HuH-7 (cell line): Measurements from ENCODE around the gene DYRK1A.
"Not testable (repeated sequence)": the region's sequence is repeated elsewhere in the genome, so short reads cannot be mapped to it uniquely, and the experiment has no call there.

Source experiments
- DNase-seq: peaks from one replicate; pipeline ENCODE4 v3.0.0; 2011; ENCODE audit warnings: low spot score

DYRK1A gene

DNA sequence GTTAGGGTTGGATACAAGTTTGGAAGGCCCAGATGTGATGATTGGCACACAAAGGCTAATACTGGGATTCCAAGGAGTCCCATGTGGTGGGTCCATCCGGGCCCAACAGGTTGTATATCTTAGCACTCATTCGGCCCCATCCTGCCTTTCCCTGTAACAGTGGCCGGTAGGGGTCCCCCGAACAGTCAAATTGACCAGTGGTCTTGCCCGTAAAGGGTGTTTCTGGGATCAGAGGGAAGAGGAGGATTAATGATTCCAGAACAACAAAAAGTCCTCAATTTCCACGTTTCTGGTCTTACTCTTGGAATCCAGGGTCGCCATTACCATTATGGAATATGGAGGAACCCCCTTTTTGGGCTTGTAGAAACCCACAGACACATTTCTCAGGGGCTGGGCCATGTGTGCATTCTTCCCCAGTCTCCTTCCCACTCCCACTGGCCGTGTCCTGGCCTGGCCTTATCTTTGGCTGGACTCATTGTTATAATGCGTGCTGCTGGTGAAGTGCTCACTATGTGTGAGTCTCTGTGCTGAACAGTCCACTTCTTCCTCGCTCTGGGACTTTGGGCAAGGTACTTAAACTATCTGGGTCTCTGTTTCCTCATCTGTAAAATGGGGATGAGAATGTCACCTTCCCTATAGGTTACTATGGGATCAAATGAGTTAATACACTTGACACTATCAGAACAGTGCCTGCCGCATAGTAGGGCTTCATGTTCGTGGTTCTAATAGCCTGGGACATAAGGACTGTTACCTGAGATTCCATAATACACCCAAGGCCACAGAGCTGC lies 161.8 kb downstream of the DYRK1A start:
- no peak for DNase-seq

DNA sequence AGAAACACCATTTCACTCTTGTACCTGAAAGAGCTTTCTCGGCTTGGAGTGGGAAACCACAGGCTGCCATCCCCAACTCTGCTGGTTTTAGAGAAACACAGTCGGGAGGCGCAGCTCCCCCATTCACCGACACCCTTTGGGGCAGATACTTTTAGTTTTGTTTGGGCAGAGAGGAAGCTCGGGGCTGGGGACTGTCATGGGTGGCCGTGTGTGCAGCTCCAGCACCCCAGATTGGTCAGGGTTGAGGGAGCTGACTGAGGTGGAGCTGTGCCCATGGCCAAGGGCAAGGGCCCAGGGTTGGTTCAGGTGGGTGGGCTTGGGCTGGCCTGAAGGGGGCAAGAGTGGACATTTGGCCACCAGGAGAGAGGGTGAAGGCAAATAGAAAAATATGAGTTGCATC lies 163.1 kb downstream of the DYRK1A start:
- DNase-seq = no peak

DNA sequence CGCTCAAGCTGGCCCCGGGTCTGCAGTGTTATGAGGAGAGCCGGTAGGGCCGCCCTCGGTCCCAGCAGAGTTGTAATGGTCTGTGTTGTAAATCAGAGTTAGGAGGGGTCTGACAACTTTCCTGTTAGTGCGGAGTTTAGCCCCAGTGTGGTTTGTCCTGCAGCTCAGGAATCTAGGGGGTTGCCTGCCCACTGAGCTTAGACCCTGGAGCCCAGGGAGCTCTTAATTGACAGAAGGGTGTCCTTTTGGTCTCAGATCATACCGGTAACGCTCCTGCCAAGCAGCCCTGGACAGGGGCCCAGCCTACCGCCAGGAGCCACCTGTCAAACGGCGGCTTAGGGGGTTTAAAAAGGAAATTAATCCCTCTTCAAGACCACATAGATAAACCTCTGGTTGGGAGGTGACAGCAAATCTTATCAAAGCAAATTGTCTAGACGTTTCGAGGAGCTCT lies 164.4 kb downstream of the DYRK1A start:
- DNase-seq = no peak

DNA sequence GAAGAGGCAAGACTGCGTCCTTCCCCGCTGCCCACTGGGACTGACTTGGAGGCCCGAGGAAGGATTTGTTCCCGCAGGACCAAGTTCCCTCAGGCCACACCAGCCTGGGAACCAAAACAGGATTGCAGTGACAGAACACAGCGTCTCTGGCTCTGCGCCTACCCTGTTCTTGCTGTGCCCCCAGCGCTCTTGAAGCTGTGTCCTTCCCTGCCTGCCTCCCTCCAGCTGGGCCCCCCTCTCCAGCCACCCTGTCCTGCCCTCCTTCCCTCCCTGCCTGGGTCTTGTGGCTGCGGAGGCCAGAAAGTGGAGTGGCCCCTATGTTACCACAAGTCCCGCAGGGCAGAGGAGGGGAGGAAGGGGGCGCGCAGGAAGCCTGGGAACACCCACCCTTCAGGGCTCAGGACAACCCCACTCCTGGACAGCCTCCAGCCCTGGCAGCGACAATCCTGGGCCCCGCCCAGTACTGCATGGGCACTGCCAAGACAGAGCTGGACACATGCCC lies 164.9 kb downstream of the DYRK1A start:
- no peak for DNase-seq

DNA sequence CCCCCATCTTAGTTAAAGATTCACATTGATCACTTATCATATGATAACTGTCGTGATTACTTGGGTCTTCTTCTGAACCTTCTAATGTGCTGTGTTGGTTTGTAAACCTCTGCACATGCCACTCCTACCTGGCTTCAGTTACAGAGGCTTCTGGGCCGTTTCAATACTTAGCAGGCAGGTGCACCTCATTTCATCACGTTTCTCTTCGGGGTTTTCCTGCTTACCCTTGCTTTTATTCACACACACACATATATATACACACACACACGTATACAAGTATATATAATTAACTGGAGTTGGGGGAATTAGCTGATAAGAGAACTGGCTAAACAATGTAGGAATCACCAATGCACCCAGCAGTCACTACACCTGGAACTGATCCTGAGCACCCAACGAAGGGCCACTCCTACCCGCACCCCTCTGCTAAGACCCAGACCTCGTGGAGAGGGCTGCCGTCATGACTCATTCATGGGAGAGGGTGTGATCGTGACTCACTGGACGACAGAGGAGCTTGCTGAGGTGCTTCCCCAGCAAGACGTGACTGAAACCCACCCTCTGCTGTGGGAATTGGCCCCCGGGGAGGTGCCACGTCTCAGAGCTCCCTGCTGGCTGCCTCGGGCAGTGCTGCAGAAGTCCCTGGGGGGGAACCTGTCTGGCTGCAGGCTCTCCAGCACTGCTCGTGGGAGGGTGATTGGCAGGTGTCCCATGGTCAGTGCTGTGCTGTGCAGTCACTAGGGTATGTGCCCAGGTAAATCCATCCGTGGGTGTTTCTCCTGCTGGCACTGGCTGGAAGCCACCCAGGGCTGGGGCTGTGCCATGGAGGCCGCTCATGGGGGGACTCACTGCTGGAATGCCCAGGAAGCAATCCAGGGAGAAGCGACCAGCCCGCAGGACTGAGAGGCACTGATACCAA lies 166.6 kb downstream of the DYRK1A start:
- DNase-seq = no peak

DNA sequence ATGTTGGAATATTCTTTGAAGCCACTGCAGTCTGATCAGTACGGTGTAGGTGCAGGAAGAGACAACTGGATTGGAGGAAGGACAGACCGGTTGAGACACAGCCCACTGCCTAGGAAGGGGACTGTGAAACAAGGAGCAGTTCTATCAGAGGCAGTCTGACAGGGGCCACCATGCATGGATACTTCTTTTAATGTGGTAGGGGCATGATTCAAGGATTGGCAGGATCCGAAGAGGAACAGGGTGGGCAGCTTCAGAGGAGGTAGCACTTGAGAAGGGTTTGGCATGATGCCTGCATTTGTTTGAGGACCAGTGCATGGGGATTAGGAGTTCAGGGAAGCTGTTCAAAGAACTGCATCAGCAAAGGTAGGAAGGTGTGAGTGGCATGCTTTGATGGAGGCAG lies 167.9 kb downstream of the DYRK1A start:
- no peak for DNase-seq

DNA sequence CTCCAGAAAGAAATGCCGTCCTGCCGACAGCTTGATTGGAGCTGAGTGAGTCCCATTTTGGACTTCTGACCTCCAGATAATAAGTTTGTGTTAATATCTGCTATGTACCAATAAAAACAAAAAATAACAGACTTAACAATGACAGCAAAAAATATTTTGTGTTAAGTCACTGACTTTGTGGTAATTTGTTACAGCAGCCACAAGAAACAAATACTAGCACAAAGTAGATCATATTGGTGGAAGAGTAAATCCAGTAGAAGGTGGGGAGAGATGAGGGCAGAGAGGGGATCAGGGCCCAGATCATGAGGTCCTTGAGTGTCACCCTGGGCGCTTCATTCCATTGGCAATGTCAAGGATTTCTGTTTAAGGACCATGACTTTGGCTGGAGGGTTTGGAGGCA lies 168.6 kb downstream of the DYRK1A start:
- DNase-seq = no peak

DNA sequence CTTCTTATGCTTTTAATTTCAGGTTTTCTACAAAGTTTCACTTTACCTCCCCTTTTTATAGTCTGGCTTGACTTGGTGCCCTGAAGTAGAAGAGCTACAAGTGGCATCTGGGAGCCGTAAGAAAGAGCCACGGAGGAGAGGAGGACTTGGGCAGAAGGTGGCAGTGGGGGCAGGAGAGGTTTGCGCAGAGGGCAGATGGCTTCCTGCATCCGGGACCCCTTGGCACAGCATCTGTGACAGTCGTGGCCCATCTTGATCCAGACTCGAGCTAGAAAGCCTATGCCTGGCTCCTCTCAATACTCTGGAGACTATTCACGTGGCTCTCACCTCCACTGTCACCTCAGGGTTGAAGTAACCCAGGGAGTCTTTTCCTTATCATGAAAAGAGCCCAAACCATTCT lies 169.1 kb downstream of the DYRK1A start:
- no peak for DNase-seq

DNA sequence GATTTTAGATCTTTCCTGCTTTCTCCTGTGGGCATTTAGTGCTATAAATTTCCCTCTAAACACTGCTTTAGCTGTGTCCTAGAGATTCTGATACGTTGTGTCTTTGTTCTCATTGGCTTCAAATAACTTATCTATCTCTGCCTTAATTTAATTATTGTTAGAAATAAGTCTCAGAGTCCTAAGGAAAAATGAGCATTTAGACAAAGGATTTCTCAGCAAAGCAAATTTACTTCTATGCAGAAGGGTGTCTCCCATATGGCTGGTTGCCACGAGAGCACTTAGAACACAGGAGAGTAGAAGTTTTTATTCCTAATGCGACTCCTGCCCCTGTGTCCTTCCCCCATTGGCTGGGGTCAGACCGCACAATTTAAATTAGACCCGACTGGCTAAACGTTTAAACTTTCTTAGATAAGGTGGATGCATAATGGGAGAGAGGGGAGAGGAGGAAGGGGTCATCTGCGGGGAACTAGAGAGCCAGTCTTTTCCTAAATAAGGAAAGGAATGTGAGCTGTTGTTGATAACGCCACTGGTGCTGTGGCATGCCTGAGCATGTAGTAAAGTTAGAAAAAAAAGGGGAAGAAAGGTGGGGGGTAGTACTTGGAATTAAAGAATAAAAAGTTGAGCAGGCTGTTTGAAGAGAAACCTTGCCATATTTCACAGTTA lies 170.2 kb downstream of the DYRK1A start:
- no peak for DNase-seq

DNA sequence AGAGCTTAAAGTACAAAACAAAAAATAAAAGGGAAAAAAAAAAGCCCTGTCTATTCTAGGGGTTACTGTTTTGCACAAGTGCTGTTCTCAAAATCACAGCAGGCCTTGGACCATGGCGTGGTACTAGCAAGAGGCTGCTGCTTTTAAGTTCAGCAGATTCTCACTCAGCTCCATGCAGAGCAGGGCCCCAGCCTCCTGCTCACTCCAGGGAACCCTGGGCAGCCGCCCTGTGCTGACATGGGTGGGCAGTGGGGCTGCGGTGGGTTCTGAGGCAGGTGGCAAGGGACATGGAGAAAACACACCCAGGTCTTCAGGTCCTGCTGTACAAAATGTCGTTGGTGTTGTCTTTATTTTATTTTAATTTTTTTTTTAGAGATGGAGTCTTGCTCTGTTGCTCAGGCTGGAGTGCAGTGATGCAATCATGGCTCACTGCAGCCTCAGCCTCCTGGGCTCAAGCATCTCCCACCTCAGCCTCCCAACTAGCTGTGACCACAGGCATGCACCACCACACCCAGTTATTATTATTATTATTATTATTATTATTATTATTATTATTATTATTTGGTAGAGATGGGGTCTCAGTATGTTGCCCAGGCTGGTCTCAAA lies 170.9 kb downstream of the DYRK1A start:
- no peak for DNase-seq

DNA sequence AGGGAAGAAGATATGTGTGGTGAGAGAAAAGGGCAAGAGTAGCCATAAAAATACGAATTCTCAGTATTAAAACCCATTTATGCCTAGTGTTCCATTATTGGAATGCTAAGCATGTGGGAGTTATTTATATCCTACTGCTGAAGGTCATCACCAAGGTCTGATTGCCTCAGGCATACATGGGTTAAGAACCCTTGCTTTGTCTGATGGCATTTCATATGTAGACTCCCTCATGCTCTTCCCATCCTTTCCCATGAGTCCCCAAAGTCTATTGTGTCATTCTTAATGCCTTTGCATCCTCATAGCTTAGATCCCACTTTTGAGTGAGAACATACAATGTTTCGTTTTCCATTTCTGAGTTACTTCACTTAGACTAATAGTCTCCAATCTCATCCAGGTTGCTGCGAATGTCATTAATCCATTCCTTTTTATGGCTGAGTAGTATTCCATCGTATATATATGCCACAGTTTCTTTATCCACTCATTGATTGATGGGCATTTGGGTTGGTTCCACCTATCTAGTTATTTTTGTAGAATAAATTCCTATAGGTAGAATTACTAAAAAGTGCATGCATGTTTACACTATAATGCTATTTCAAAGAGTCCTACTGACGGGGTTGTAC lies 172.5 kb downstream of the DYRK1A start:
- DNase-seq = no peak

DNA sequence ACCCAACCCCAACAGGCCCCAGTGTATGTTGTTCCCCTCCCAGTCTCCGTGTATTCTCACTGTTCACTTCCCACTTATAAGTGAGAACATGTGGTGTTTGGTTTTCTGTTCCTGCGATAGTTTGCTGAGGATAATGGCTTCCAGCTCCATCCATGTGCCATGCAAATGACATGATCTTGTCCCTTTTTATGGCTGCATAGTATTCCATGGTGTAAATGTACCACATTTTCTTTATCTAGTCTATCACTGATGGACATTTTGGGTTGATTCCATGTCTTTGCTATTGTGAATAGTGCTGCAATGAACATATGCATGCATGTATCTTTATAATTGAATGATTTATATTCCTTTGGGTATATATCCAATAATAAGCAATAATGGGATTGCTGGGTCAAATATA lies 174.6 kb downstream of the DYRK1A start:
- DNase-seq = not testable (repeated sequence)

DNA sequence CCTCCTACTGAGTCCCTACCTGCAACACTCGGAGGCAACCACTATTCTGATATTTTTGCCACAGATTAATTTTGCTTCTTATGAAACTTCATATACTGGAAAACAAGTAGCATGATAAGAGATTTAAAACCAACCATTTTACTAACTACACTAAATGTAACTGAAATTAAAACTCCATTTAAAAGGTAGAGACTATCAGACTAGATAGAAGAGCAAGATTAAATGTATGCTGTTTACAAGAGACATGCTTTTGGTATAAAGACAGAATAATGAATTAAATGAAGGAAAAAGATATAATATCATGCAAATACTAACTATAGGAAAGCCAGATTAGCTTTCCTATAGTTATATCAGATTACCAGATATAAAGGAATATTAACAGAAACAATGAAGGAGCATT lies 175.9 kb downstream of the DYRK1A start:
- DNase-seq = no peak

DNA sequence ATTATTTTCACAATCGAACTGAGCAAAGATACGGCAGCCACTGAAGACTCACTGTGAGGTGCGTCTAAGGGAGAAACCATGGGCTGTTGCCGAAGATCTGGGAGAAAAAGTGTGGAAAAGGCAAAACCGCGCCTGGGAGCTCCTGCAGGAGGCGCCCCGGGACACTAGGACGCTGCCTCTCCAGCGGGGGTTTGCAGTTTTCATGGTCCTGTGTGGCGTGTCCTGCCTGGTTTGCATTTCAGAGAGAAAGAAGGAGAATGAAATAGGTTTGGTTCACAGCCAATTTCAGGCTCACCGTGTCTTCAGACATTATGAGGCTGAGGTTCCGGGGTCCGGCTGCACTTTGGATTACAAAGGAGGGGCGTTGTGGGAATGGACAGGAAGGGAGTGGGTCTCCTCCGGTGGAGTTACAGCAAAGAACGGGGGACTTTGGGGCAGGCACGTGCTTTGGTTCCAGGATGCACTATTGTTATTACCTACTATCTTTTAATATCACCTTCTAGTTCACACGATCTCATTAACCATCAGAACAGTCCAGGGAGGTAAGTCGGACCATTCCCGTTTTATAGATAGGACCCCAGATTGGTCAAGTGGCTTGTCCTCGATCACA lies 179.8 kb downstream of the DYRK1A start:
- no peak for DNase-seq

DNA sequence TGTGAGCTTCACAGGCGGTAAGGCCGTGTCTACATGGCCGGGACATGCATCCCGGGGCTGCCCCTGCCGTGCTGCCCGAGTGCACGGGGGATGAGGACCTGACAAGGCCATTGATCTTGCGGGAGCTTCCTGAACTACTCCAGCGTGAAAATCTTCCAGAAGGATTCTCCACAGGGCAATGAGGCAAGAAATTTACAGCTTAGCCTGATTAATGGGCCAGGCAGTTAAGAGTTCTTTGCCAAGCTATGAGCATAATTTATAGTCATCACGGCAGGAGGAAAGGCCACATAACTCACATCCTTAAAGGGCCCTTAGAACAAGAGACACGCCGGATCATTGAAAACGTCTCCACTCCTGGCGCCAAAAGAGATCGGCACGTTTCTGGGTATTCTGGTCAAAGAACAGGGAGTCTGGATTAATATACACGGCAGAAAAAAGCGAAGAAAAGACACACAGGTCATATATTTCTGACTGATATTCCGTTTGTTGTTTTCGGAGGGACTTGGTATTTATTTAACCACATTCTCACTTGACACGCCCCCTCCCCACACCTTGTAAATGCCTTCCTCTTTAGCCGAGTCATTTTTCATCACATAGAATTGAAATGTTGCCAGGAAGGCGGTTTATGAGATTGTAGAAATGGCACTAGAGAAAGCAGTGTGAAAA lies 180.5 kb downstream of the DYRK1A start:
- no peak for DNase-seq

DNA sequence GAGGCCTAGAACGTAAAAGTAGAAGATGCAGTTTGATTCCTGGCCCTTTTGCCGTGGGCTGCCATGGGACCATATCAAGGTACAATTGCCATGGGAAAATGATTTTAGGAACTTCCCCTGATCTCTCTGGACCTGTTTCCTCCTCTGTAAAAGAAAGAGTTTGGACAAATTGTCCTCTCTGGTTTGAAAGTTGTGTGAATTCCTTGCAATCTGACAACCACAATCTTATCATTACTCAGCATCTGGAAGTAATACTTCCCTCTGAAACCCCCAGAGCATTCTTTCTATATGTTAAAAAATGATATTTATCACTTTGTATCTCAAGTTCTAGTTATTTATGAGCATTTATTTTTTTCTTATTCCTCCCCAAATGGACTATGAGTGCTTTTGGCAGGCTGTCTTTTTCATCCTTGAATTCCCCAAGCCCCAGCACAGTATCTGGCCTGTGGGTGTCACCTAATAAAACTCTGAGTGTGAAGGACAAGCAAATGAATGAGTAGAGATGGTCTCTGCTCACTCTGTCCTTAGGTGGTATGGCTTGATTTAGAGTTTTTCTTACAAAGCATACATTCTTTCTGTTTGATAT lies 181.1 kb downstream of the DYRK1A start:
- no peak for DNase-seq

DNA sequence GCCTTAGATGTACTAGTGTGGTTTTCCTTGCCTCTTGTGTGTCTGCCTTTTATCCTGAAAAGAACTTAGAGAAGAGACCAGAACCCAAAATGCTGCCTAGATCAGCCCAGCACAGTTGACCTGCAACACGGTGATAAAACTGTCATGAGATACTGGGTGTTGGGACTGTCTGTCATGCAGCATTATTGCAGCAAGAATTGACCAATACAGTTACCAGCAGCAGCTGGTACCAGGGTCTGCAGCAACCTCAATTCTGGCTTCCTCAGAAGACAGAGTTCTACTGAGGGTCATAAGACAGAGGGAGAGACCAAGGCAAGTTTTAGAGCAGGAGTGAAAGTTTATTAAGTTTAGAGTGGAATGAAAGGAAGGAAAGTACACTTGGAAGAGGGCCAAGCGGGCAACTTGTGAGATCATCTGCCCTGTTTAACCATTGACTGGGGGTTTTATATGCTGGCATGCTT lies 182.0 kb downstream of the DYRK1A start:
- DNase-seq = no peak

DNA sequence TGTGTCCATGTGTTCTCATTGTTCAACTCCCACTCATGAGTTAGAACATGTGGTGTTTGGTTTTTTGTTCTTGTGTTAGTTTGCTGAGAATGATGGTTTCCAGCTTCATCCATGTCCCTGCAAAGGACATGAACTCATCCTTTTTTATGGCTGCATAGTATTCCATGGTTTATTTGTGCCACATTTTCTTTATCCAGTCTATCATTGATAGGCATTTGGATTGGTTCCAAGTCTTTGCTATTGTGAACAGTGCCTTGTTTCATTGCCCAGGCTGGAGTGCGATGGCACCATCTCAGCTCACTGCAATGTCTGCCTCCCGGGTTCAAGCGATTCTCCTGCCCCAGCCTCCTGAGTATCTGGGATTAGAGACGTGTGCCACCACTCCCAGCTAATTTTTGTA lies 183.2 kb downstream of the DYRK1A start:
- not testable (repeated sequence) for DNase-seq

DNA sequence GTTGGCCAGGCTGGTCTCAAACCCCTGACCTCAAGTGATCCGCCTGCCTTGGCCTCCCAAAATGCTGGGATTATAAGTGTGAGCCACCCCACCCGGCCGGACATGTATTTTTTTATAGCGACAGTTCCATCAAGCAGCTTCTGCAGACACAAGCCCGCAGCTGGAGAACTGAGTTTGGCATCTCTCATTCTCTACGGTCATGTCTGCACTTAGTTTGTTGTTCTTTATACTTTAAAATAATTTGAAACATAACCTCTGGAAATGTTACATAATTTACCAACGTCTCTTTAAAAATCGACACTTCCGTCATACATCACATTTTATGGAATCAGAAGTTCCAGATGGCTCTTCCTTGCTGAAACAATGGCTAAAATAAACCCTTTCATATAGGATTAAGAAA lies 183.6 kb downstream of the DYRK1A start:
- DNase-seq = no peak
